Adipose tissue (tissue), 3 donors: ENCODE data around the gene DCST2. TPM values are rescaled to one million over a fixed set of nuclear protein-coding genes. Genes with fewer than 3 reads are reported as not detected.

Source experiments
- H3K27ac ChIP-seq: one replicate; pipeline ENCODE4 v1.5.1; 2013; ENCODE audit warnings: low read depth, low read length
- WGBS, 3 donors: extraction: QIAGEN DNeasy Blood & Tissue Kit; methylation state at CpG; one replicate each; pipeline ENCODE4 v1.1.7; 2013; 5-methylcytosine and 5-hydroxymethylcytosine counted together
- polyA plus RNA-seq, 3 donors: library from polyadenylated mRNA; stranded (reverse); fragments of 200-250 nt; gene quantifications; one replicate each; pipeline ENCODE4 v1.2.3, GENCODE V29; 2013
- donor health status: healthy with polysubstance abuse.
- donor health status: Bipolar disorder and iron deficiency.
- donor health status: healthy.

Gene DCST2
- polyA plus RNA-seq, 3 donors = 0.48 to 0.86 (median 0.67) TPM

DNA sequence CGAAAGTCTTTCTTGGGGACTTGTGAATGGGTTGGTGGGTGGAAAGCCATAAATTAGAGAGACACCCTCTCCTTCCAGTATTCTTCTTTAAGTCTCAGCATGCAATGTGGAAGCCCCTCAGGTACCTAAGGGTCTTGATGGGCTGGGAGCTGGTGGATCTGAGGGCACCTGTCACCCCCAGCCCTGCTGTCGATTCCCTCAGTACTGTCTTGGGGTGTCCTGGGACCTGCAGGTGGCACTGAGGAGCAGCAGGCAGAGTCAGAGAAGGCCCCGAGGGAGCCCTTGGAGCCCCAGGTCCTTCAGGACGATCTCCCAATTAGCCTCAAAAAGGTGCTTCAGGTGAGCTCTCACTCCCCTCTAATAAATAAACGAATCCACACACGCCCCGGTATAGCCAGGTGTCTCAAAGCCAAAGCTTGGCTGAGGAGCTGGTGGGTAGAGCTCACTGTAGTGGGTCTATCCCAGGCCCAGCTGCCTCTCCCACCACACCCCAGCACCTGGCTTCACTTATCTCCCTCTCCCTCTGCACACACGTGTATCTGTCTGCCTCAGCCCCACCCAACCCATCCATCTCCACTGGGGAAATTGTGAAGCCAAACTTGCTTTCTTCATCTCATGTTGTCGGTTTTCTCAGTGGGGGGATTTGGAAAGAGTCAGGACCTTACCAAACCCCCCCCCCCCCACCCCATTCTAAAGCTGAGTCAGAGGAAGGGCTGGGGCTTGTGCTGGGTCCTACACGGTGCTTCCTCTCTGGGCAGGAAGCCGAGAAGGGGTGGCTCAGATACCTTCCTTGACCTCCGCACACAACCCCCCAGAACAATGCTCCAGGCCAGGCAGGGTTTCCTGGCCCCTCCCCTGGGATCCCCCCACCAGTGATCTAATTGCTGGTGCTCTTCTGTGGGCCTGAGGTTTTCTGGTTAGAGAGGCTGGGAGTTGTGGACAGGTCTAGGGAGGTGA, 19.1 kb upstream of the DCST2 start:
- WGBS, 3 donors = 22 to 48% (median 30%) methylated on average over 12 of the region's 12 CpGs
- H3K27ac ChIP-seq = no peak overlapping the region

DNA sequence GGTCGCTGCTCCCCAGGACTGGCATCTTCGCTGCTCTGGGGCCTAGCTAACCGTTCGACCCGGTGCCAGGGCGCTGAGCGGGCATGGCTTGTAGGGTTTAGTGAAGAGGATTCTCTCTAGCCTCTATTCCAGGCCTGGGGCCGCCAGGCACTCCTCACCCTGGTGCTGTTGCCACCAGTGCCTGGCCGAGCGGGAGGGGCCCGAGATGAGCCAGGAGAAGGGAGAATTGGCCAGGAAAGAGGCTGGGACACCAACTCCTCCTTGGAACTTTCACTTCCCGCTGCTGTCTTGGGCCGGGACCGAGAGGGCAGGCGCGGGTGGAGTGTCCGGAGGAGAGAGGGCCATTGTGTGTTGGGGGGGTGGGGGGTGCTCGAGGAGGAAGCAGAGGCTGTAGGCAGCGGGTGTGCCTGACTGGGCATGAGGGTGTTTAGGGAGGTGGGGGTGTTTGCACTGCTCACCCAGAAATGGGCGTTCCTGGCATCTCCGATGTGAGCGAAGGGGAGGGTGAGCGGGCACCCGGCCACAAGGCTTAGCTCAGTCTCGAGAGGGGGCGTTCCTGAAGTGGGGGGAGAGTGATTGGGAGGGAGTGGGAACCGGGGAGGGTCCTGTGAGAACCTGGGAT, 18.3 kb upstream of the DCST2 start:
- 1 to 3% (median 1%) methylated on average over 27 of the region's 27 CpGs for WGBS, 3 donors
- H3K27ac ChIP-seq = no peak overlapping the region

GRCh38 chr1:155051342-155051776, 17.8 kb upstream of the DCST2 start:
- WGBS, 3 donors = 0 to 1% (median 0%) methylated on average over 27 to 31 of the region's 31 CpGs
- H3K27ac ChIP-seq = no peak overlapping the region

DNA sequence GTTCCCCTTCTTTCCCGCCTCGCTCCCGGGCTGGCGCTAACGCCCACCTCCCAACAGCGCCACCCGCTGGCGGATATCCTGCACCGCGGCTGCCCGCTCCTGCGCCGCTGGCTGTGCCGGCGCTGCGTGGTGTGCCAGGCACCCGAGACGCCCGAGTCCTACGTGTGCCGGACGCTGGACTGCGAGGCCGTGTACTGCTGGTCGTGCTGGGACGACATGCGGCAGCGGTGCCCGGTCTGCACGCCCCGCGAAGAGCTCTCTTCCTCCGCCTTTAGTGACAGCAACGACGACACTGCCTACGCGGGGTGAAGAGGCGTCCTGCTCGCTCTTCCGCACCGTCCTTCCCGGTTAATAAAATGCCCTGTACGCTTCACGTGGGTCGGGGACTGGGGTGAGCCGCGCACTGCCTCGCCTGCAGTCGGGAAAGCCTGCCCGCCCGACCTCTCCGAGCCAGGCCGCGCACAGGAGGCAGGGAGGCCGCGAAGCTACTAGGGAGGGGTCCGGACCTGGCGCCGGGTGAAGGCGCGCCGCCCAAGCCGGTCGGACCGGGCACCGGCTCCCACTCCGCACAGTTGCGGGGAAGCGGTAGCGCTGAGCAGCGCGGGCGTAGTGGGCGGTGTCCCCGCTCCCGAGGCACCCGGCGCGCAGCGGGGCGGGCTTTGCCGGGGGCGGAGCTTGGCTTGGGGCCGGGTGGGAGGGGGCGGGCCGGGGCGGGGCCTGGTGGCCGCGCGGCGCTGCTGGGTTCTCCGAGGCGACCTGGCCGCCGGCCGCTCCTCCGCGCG, 17.2 kb upstream of the DCST2 start, which contains the start of gene ADAM15:
ADAM15 (plus strand) TSS at position 757 of the 782 bp plus-strand sequence. CDS start 71 bp downstream, outside the sequence.
- whole genome bisulfite sequencing, 3 donors = 0 to 1% (median 0%) methylated on average over 84 to 99 of the region's 99 CpGs
- H3K27ac ChIP-seq = peak within 1 kb of the TSS; percentile 77

DNA sequence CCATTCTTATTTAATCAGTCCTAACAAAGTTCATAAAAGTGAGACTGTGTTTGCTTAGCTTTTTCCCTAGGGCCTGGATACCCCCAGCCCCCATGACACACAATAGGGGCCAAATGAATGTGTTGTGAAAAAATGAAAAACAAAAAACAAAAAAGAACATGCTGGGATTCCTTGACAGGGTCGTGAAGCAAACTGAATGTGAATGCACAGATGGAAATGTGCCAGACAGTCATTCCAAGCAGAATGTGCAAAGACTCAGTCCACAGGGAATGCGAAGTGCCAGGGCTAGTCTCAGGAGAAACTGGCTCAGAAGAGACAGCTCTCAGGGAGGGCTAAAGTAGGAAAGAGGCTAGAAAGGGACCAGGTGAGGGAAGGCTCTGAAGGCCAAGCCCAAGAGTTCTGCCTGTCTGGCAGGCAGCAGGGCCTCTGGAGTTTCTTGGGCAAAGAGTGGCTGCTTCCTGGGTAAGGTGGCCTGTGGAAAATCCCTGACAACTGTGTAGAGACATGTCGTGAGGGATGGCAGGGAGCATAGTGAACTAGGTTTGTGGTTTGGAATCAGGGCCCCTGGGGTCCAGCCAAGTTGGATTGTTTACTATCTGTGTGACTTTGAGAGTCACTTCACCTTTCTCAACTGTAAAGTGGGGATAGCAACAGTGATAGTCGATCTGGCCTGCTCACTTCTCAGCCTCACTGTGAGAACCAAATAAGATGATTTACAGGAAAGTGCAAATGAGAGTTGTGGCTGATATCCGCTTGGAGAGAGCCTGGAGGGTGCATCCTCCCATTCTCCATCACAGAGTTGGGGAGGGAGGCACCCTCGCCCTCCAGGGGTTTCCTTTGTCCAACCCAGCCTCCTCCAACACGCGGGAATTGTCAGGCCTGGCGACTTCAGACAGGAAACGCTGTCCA, 16.3 kb upstream of the DCST2 start:
- peak overlapping the region; percentile 34 for H3K27ac ChIP-seq
- WGBS, 3 donors = 15 to 28% (median 19%) methylated on average over 10 of the region's 10 CpGs

DNA sequence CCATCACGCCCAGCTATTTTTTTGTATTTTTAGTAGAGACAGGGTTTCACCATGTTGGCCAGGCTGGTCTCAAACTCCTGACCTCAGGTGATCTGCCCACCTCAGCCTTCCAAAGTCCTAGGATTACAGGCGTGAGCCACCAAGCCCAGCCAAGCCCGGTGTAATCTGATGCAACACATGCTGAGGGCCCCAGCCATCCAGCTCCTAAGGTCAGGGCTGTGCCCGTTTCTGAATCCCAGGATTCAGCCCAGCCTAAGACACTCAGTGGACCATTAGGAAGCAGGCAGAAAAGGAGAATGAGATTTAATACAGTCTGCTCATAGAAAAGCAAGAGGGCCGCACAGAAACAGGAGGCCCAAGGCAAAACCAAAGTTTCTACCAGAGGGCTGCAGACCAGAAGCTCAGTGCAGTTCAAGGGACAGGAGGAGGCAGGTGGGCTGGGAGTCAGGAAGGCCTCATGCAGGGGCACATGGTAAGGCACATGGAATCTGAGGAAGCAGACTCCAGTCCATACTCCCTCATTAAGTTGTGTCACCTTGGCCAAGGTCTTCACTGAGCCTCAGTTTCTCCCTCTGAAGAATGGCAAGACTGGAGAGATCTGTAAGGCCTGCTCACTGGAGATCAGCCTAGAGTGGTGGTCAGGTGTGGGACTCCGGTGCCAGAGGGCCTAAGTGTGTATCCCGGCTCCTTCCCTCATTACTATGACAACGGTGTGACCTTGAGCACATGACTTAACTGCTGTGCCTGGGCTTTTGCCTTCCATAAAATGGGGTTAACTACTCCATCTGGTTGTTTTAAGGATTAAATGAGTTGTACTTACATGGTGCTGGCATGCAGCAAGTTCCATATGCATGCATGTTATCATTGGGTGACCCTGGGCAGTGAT, 15.1 kb upstream of the DCST2 start:
- H3K27ac ChIP-seq = no peak overlapping the region

GRCh38 chr1:155044812-155045657, 11.5 kb upstream of the DCST2 start:
- WGBS, 3 donors = 43 to 47% (median 47%) methylated on average over 7 of the region's 7 CpGs
- H3K27ac ChIP-seq = no peak overlapping the region

More for the DNA sequence above, 15.1 kb upstream of the DCST2 start:
- WGBS, 3 donors = 85 to 95% (median 89%) methylated on average over 8 of the region's 8 CpGs

- WGBS, 3 donors = 82 to 90% (median 87%) methylated on average over 6 of the region's 6 CpGs
Measured at GRCh38 chr1:155044365-155044764, 10.8 kb upstream of the DCST2 start.

GRCh38 chr1:155043793-155044192, 10.2 kb upstream of the DCST2 start:
- no peak overlapping the region for H3K27ac ChIP-seq
- WGBS, 3 donors = 61 to 79% (median 71%) methylated on average over 3 of the region's 3 CpGs

More at GRCh38 chr1:155044365-155044764, 10.8 kb upstream of the DCST2 start:
- no peak overlapping the region for H3K27ac ChIP-seq

DNA sequence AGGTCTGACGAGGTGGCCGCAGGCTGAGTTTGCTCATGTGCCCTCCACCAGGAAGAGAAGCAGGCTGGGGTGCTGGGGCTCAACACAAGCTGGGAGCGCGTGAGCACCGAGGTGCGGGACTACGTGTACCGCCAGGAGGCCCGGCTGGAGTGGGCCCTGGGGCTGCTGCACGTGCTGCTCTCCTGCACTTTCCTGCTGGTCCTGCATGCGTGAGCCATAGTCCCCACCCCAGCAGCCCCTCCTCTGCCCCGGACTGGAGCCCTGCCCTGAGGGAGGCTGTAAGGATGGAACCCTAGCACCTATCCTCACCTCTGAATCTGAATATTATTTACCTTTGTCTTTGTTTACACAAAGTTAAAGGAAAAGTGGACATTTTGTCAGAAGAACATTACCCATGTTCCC, 9.7 kb upstream of the DCST2 start:
- WGBS, 3 donors = 53 to 83% (median 65%) methylated on average over 9 to 12 of the region's 12 CpGs
- no peak overlapping the region for H3K27ac ChIP-seq

DNA sequence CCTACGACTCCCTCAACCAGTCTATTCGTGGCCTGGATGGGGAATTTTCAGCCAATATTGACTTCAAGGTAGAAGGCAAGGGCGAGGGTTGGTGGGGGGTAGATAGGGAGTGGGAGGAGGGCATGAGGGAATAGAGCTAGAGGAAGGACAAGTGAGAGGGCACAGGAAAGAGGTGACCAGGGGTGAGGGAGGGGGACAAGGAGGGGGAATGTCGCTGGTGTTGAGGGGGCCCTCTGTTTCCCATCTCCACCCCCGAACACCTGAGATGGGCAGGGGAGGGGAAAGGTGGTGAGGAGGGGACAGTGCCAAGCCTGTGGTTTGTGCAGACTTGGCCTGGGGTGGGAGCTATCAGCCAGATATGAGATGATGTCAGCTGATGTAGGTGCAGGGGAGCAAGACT, 9.2 kb upstream of the DCST2 start:
- 80 to 83% (median 82%) methylated on average over 5 of the region's 5 CpGs for WGBS, 3 donors
- no peak overlapping the region for H3K27ac ChIP-seq

DNA sequence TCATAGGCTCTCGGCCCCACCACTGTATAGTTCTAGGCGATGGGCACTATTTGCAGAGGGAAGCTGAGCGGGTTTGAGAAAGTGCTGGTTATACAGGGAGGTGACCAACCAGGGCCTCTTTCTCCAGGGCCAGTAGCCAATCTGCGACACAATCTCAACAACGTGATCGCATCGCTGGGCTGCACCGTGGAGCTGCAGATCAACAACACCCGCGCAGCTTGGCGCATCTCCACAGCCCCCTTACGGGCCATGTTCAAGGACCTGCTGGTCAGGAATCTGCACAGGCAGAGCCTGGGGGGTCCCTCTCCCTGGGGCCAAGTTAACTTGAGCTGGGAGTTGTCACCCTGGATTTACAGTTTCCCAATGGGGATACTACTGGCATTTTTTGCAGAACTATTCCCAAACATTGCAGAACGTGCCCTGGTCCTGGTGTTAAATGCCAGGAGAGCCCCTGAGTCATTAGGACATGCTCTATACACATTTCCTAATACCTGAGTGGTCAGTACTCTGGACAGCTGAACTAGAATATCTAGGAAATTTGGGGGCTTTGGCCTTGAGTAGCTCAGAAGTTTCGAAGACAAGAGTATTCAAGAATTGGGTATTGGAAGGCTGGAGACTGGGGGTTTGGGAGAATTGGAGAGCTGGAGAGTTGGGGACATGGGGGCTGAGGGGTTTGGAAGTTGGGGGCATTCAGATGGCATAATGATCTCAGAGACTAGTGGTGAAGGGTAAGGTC, 6.9 kb upstream of the DCST2 start:
- WGBS, 3 donors = 88 to 95% (median 93%) methylated on average over 14 of the region's 14 CpGs
- no peak overlapping the region for H3K27ac ChIP-seq

GRCh38 chr1:155039308-155039669, 5.7 kb upstream of the DCST2 start:
- WGBS, 3 donors = 59 to 78% (median 71%) methylated on average over 4 of the region's 4 CpGs
- H3K27ac ChIP-seq = no peak overlapping the region

DNA sequence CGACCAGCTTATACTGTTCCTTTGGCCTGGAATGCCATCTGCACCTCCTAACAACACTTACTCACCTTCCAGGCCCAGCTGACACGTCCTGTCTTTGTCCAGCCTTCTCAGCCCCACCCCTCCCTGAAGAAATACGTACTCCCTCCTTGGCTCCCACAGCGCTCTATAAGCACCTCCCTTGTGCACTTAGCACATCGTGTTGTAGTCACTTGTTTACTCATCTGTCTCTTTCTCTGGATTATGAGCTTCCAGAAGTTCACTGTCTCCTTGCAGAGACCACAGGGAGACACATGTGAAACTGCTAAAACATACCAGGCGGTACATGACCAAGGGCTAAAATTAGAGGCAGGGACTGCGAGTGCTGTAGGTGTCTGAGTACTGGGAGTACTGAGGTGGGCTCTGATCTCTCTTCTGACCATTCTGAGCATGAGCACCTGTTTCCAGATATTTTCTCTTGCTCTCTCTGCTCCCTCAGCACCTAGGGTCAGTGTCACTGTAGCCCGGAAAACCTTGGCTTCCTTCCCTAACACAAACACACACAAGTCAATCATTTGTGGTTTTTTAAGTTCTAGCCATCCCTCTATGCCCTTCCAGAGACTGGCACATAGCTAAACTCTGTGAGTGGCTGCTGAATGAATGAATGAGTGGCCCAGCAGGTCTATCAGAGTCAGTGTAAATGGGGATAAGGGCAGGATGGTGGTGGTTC, 5.2 kb upstream of the DCST2 start:
- H3K27ac ChIP-seq = no peak overlapping the region
- WGBS, 3 donors = 33 to 45% (median 35%) methylated on average over 8 of the region's 8 CpGs
